Gastroesophageal sphincter (tissue), 4 donors: Measurements from ENCODE around the gene SAMMSON. TPM values are rescaled to one million over a fixed set of nuclear protein-coding genes. Genes with fewer than 3 reads are reported as not detected.

Experiments used
- ATAC-seq: fragments of 150-250 bp; one replicate; pipeline ENCODE4 v1.9.1; 2016; ENCODE audit warnings: mild to moderate bottlenecking, moderate library complexity
- H3K27ac ChIP-seq, 4 donors: fragments of 200-600 bp; sonication (generic) in 3 of 4; 1 replicate in 3 of 4; 2 replicates in 1 of 4; pipeline ENCODE4 v1.5.1; 2016 to 2019
- H3K27me3 ChIP-seq: fragments of 200-600 bp; sonication (generic); one replicate; pipeline ENCODE4 v1.5.1; 2019
- H3K36me3 ChIP-seq, 2 donors: fragments of 200-600 bp; sonication (generic); one replicate each; pipeline ENCODE4 v1.5.1; 2019; ENCODE audit warnings: control low read depth in 1 of 2
- H3K4me1 ChIP-seq, 3 donors: fragments of 200-600 bp; sonication (generic); 1 replicate in 2 of 3; 2 replicates in 1 of 3; pipeline ENCODE4 v1.5.1; 2016 to 2019; ENCODE audit warnings: control low read depth in 2 of 3
- H3K4me3 ChIP-seq, 2 donors: fragments of 200-600 bp; sonication (generic); one replicate each; pipeline ENCODE4 v1.5.1; 2019; ENCODE audit warnings: mild to moderate bottlenecking in 1 of 2, moderate library complexity in 1 of 2
- H3K9me3 ChIP-seq, 3 donors: fragments of 200-600 bp; sonication (generic); one replicate each; pipeline ENCODE4 v1.5.1; 2017 to 2019; ENCODE audit warnings: control low read depth in 2 of 3
- EP300 ChIP-seq: sonication (generic); formaldehyde crosslinking; IDR thresholded peaks from one replicate; pipeline ENCODE4 v1.6.1; 2017; ENCODE audit warnings: antibody characterized with exemption, mild to moderate bottlenecking
- POLR2A ChIP-seq, 2 donors: fragments of 450-650 bp; IDR thresholded peaks; one replicate each; pipeline ENCODE4 v1.6.1; 2017; ENCODE audit warnings: antibody characterized with exemption in 2 of 2, mild to moderate bottlenecking in 2 of 2, moderate library complexity in 1 of 2
- POLR2AphosphoS5 ChIP-seq: sonication (generic); formaldehyde crosslinking; IDR thresholded peaks from one replicate; pipeline ENCODE4 v1.6.1; 2017; ENCODE audit warnings: antibody characterized with exemption
- WGBS, 2 donors: methylation state at CpG; one replicate each; pipeline ENCODE4 v1.1.5; 2018; ENCODE audit warnings: low coverage in 1 of 2; 5-methylcytosine and 5-hydroxymethylcytosine counted together
- total RNA-seq, 4 donors: library from RNA; depleted of rRNA; stranded (reverse); fragments of >200 nt; gene quantifications; one replicate each; pipeline ENCODE4 v1.1.0, GENCODE V29; 2016
- TF ChIP-seq, protein P1 (sequence below), 4 experiments: fragments of 200-600 bp in 2 of 4; fragments of 450-650 bp in 2 of 4; sonication (generic) in 1 of 4; IDR thresholded peaks; one replicate each; pipeline ENCODE4 v1.5.1; 2017 to 2019; ENCODE audit warnings: antibody characterized with exemption in 4 of 4, mild to moderate bottlenecking in 2 of 4, moderate library complexity in 2 of 4

SAMMSON gene
- total RNA-seq, 4 donors from 2014 or later = 0.40 to 5.7 (median 2.6) TPM

DNA sequence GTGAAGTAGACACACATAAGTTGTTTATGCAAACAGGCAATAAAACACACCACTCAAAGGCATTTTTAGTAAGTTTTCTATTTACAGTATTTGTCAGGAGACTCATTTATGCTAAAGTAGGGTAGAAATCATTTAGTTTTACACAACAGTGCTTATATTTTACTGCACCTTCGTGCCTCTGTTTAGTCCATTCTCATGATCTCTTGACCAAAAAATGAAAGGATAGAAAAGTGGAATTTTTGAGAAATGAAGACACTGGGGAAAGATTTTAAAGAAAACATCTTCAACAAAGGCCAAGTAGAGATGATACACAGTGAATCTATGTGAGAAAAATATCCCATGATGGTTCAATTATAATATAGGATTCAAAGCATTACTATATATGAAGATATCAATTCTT is 114.9 kb downstream of the SAMMSON start:
- no peak overlapping the region for H3K4me3 ChIP-seq
- no peaks in the 10 kb centered on the region for H3K36me3 ChIP-seq
- H3K4me1 ChIP-seq = no peaks in the 10 kb centered on the region
- H3K27me3 ChIP-seq = no peaks in the 10 kb centered on the region
- H3K9me3 ChIP-seq = no peaks in the 10 kb centered on the region
- H3K27ac ChIP-seq = no peak overlapping the region
- WGBS, 2 donors = 50 to 57% methylated on average over 1 of the region's 1 CpG
- TF ChIP-seq POLR2AphosphoS5 = no peak
- no peak for TF ChIP-seq EP300
- TF ChIP-seq, protein P1, sequence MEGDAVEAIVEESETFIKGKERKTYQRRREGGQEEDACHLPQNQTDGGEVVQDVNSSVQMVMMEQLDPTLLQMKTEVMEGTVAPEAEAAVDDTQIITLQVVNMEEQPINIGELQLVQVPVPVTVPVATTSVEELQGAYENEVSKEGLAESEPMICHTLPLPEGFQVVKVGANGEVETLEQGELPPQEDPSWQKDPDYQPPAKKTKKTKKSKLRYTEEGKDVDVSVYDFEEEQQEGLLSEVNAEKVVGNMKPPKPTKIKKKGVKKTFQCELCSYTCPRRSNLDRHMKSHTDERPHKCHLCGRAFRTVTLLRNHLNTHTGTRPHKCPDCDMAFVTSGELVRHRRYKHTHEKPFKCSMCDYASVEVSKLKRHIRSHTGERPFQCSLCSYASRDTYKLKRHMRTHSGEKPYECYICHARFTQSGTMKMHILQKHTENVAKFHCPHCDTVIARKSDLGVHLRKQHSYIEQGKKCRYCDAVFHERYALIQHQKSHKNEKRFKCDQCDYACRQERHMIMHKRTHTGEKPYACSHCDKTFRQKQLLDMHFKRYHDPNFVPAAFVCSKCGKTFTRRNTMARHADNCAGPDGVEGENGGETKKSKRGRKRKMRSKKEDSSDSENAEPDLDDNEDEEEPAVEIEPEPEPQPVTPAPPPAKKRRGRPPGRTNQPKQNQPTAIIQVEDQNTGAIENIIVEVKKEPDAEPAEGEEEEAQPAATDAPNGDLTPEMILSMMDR (IDR thresholded peaks at IDR 0.05) = no peak
- TF ChIP-seq POLR2A (IDR thresholded peaks at IDR 0.05) = no peak
- ATAC-seq = no peak

DNA sequence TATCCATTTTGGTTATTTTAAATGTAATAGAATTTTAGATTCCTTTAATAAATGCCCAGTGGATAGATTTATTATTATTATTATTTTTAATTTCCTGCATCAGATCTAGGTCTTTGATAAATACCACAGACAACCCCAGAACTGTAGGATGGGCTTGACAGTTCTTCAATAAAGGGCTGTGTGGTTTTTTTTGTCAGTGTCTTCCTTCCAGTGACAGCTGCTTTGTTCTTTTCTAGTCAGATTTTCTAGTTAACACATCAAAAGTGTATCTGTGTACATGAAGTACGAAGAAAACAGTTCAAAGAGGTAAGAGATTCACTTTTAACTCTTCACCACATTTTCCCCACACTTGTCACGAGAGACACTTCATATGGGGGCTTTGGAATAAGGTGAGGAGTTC is 120.3 kb downstream of the SAMMSON start:
- no peaks in the 10 kb centered on the region for H3K9me3 ChIP-seq
- ATAC-seq = no peak
- no peak for TF ChIP-seq EP300
- no peak for TF ChIP-seq POLR2A (IDR thresholded peaks at IDR 0.05)
- TF ChIP-seq, protein P1 (IDR thresholded peaks at IDR 0.05) = no peak

More for the DNA sequence above, 120.3 kb downstream of the SAMMSON start:
- WGBS, 2 donors = 84 to 94% methylated on average over 2 of the region's 2 CpGs
- Histone ChIP-seq H3K36me3 (no peaks in the 10 kb centered on the region), H3K4me1 (peaks cover 0 to 12% (median 0%) of the 10 kb centered on the region in 3 donors), H3K27me3 (no peaks in the 10 kb centered on the region), H3K4me3 (no peak overlapping the region), H3K27ac (no peak overlapping the region)
